A549 (cell line): Measurements from ENCODE around the gene PIGZ. TPM values are rescaled to one million over a fixed set of nuclear protein-coding genes. Genes with fewer than 3 reads are reported as not detected.

ENCODE experiments used
- ATAC-seq, 2 experiments: fragments of 200-7000 bp in 1 of 2; fragments of >200 bp in 1 of 2; cut with Nextera tagmentation in 1 of 2; cut with Tn5 transposase in 1 of 2; 3 replicates each; pipeline versions ENCODE4 v1.8.0 to v1.9.1; 2018 to 2020; ENCODE audit warnings: mild to moderate bottlenecking in 1 of 2, moderate library complexity in 1 of 2
- CTCF ChIA-PET: fragments of 300-600 bp; sonication (Branson Sonifier 250); formaldehyde crosslinking; extraction: SDS; loops from one replicate; lab custom pipeline; 2021; ENCODE audit warnings: antibody characterized with exemption, inconsistent platforms; lab: Yijun Ruan, JAX
- POLR2A ChIA-PET: fragments of 350-600 bp; formaldehyde crosslinking; extraction: SDS; loops from one replicate; lab custom pipeline; 2021; ENCODE audit warnings: antibody characterized with exemption, inconsistent platforms; lab: Yijun Ruan, JAX
- DNase-seq, 2 experiments: peaks; one replicate each; pipeline versions ENCODE4 v3.0.0 to v3.0.0-alpha.2; 2011 to 2016; ENCODE audit warnings: low read depth in 1 of 2, low spot score in 1 of 2
- FAIRE-seq: peaks from 2 replicates; lab custom pipeline; 2011; peaks lifted over from hg19 to GRCh38; lab: Jason Lieb, UNC
- H3K27ac ChIP-seq, 2 experiments: fragments of >200 bp; sonication (Bioruptor Twin); formaldehyde crosslinking; 3 replicates each; pipeline ENCODE4 v1.5.1; 2016 to 2017
- H3K4me1 ChIP-seq: fragments of >200 bp; sonication (Bioruptor Twin); formaldehyde crosslinking; 3 replicates; pipeline ENCODE4 v1.6.1; 2016
- H3K4me2 ChIP-seq: fragments of >200 bp; sonication (Bioruptor Twin); formaldehyde crosslinking; 3 replicates; pipeline ENCODE4 v1.6.1; 2016
- H3K4me3 ChIP-seq: fragments of >200 bp; sonication (Bioruptor Twin); formaldehyde crosslinking; 3 replicates; pipeline ENCODE4 v1.5.1; 2016
- H3K9me3 ChIP-seq: fragments of >200 bp; sonication (Bioruptor Twin); formaldehyde crosslinking; 3 replicates; pipeline ENCODE4 v1.6.1; 2016
- BHLHE40 ChIP-seq: IDR thresholded peaks from 2 replicates; pipeline ENCODE4 v1.6.1; 2012; ENCODE audit warnings: low read depth, low read length, inconsistent platforms
- CBX2 ChIP-seq: fragments of 200-600 bp; sonication (generic); IDR thresholded peaks from 2 replicates; pipeline ENCODE4 v1.6.1; 2016; ENCODE audit warnings: low read depth, mild to moderate bottlenecking, borderline replicate concordance
- CHD2 ChIP-seq: fragments of 150-350 bp; IDR thresholded peaks from 2 replicates; pipeline ENCODE4 v1.6.1; 2014; ENCODE audit warnings: low read length; ENCODE audit not compliant: partially characterized antibody
- EHMT2 ChIP-seq: fragments of 200-600 bp; sonication (generic); IDR thresholded peaks from 2 replicates; pipeline ENCODE4 v1.6.1; 2016; ENCODE audit warnings: antibody characterized with exemption, low read depth, mild to moderate bottlenecking, moderate library complexity
- EP300 ChIP-seq, 2 experiments: fragments of >200 bp; sonication (Bioruptor Twin); formaldehyde crosslinking; IDR thresholded peaks; 2 replicates in 1 of 2; 3 replicates in 1 of 2; pipeline ENCODE4 v1.6.1; 2016 to 2017
- ESRRA ChIP-seq: fragments of 150-350 bp; IDR thresholded peaks from 2 replicates; pipeline ENCODE4 v1.6.1; 2014; ENCODE audit warnings: mild to moderate bottlenecking, low read length, borderline replicate concordance
- FOSB ChIP-seq: fragments of 250-450 bp; sonication (Bioruptor Pico); IDR thresholded peaks from 2 replicates; pipeline ENCODE4 v1.5.0; 2020; ENCODE audit warnings: mild to moderate bottlenecking, moderate library complexity
- FOSL2 ChIP-seq, 2 experiments: fragments of 450-650 bp in 1 of 2; fragments of >200 bp in 1 of 2; sonication (Bioruptor Twin) in 1 of 2; formaldehyde crosslinking; IDR thresholded peaks; 2 replicates each; pipeline versions ENCODE4 v1.5.0 to v1.6.1; 2016 to 2020; ENCODE audit warnings: mild to moderate bottlenecking in 1 of 2, moderate library complexity in 1 of 2
- FOXS1 ChIP-seq: fragments of 250-450 bp; sonication (Bioruptor Pico); IDR thresholded peaks from 2 replicates; pipeline ENCODE4 v1.5.0; 2020; ENCODE audit warnings: mild to moderate bottlenecking, moderate library complexity
- HDAC2 ChIP-seq: fragments of 200-600 bp; sonication (generic); IDR thresholded peaks from 2 replicates; pipeline ENCODE4 v1.6.1; 2016
- HES2 ChIP-seq: fragments of >200 bp; sonication (Bioruptor Twin); formaldehyde crosslinking; IDR thresholded peaks from 2 replicates; pipeline ENCODE4 v1.6.1; 2016
- HMGXB4 ChIP-seq: fragments of 250-450 bp; sonication (Bioruptor Pico); IDR thresholded peaks from 2 replicates; pipeline ENCODE4 v1.5.0; 2021; ENCODE audit warnings: mild to moderate bottlenecking, moderate library complexity, borderline replicate concordance
- HOXB13 ChIP-seq: fragments of 250-450 bp; sonication (Bioruptor Pico); IDR thresholded peaks from 2 replicates; pipeline ENCODE4 v1.5.0; 2020; ENCODE audit warnings: low read depth, mild to moderate bottlenecking, moderate library complexity
- HOXB5 ChIP-seq: fragments of 250-450 bp; sonication (Bioruptor Pico); IDR thresholded peaks from 2 replicates; pipeline ENCODE4 v1.5.0; 2020; ENCODE audit warnings: mild to moderate bottlenecking, moderate library complexity
- JUN ChIP-seq, 2 experiments: fragments of >200 bp; sonication (Bioruptor Twin); formaldehyde crosslinking; IDR thresholded peaks; 2 replicates in 1 of 2; 3 replicates in 1 of 2; pipeline ENCODE4 v1.6.1; 2016 to 2017
- KDM1A ChIP-seq: fragments of 200-600 bp; sonication (generic); IDR thresholded peaks from 2 replicates; pipeline ENCODE4 v1.6.1; 2016; ENCODE audit warnings: low read depth, mild to moderate bottlenecking
- KDM5A ChIP-seq: fragments of 200-600 bp; sonication (generic); IDR thresholded peaks from 2 replicates; pipeline ENCODE4 v1.6.1; 2016; ENCODE audit warnings: antibody characterized with exemption, mild to moderate bottlenecking
- MAFK ChIP-seq: fragments of 450-650 bp; IDR thresholded peaks from 2 replicates; pipeline ENCODE4 v1.6.1; 2014; ENCODE audit not compliant: partially characterized antibody
- MAX ChIP-seq: IDR thresholded peaks from 2 replicates; pipeline ENCODE4 v1.6.1; 2012
- MAZ ChIP-seq: fragments of 150-350 bp; IDR thresholded peaks from 2 replicates; pipeline ENCODE4 v1.6.1; 2014; ENCODE audit warnings: antibody characterized with exemption, low read depth, low read length, borderline replicate concordance
- NFE2L2 ChIP-seq: fragments of 150-350 bp; conservative IDR thresholded peaks from 2 replicates; pipeline ENCODE4 v1.6.1; 2014; ENCODE audit warnings: low read length
- NPAS2 ChIP-seq: fragments of 250-450 bp; sonication (Bioruptor Pico); IDR thresholded peaks from 2 replicates; pipeline ENCODE4 v1.8.0; 2022; ENCODE audit warnings: mild to moderate bottlenecking, moderate library complexity, borderline replicate concordance
- PBX3 ChIP-seq: IDR thresholded peaks from 2 replicates; pipeline ENCODE4 v1.6.1; 2012
- POLR2AphosphoS2 ChIP-seq: conservative IDR thresholded peaks from 2 replicates; pipeline ENCODE4 v1.6.1; 2012; ENCODE audit warnings: low read length, improper control_type of control experiment, inconsistent platforms
- SMC3 ChIP-seq: fragments of >200 bp; sonication (Bioruptor Twin); formaldehyde crosslinking; IDR thresholded peaks from 3 replicates; pipeline ENCODE4 v1.6.1; 2018; ENCODE audit warnings: inconsistent platforms
- TFCP2L1 ChIP-seq: fragments of 250-450 bp; sonication (Bioruptor Pico); IDR thresholded peaks from 2 replicates; pipeline ENCODE4 v1.5.0; 2021; ENCODE audit warnings: mild to moderate bottlenecking
- TP53 ChIP-seq: fragments of 250-450 bp; sonication (Bioruptor Pico); IDR thresholded peaks from 2 replicates; pipeline ENCODE4 v1.5.0; 2021; ENCODE audit warnings: mild to moderate bottlenecking, moderate library complexity
- USF2 ChIP-seq: fragments of 450-650 bp; IDR thresholded peaks from 2 replicates; pipeline ENCODE4 v1.6.1; 2014; ENCODE audit warnings: antibody characterized with exemption
- ZC3H11A ChIP-seq: fragments of 450-650 bp; IDR thresholded peaks from 2 replicates; pipeline ENCODE4 v1.6.1; 2014; ENCODE audit warnings: antibody characterized with exemption, mild to moderate bottlenecking
- WGBS: methylation state at CpG from one replicate; pipeline ENCODE4 v1.1.6; 2017; ENCODE audit errors: missing lambda C conversion rate; 5-methylcytosine and 5-hydroxymethylcytosine counted together
- polyA plus RNA-seq, 4 experiments: library from polyadenylated mRNA; depleted of rRNA in 3 of 4; stranded (reverse); fragments of >200 nt; fragmentation: RNase III in 1 of 4; extraction: RNeasy Plus Mini Kit Qiagen cat#74134 plus additional on column Dnase treatment in 1 of 4; gene quantifications; 2 replicates in 3 of 4; 3 replicates in 1 of 4; pipeline ENCODE4 v1.2.3, GENCODE V29; 2011 to 2017

Gene PIGZ
- polyA plus RNA-seq, 2 of the 4 experiments (the other 2 are of a cell fraction): 1.4 to 1.8 TPM

- ChIA-PET POLR2A (no interaction called here), CTCF (no interaction called here)
- ATAC-seq (no peak), FAIRE-seq (no peak), DNase-seq (no peak)
- Histone ChIP-seq H3K4me1 (no peaks in the 10 kb centered on the region), H3K27ac (no peak overlapping the region), H3K4me2 (no peak overlapping the region), H3K4me3 (no peak overlapping the region), H3K9me3 (no peaks in the 10 kb centered on the region)
- no peak for TF ChIP-seq KDM1A
- TF ChIP-seq HOXB5: no peak
- no peak for TF ChIP-seq POLR2AphosphoS2
- TF ChIP-seq NFE2L2: no peak
- TF ChIP-seq MAZ: no peak
- no peak for TF ChIP-seq JUN (IDR thresholded peaks at IDR 0.05)
- TF ChIP-seq PBX3: no peak
- TF ChIP-seq CHD2: no peak
- no peak for TF ChIP-seq TP53 (CRISPR knock-in tag)
- TF ChIP-seq KDM5A: no peak
- TF ChIP-seq HOXB13 (CRISPR knock-in tag): no peak
- no peak for TF ChIP-seq ZC3H11A
- TF ChIP-seq HDAC2: no peak
- no peak for TF ChIP-seq MAX
- no peak for TF ChIP-seq EHMT2
- TF ChIP-seq FOSL2 (IDR thresholded peaks at IDR 0.05): no peak
- no peak for TF ChIP-seq FOSL2 (CRISPR knock-in tag; IDR thresholded peaks at IDR 0.05)
- no peak for TF ChIP-seq NPAS2 (CRISPR knock-in tag)
- WGBS: 62% methylated on average over 8 of the region's 9 CpGs
These were observed 6.3 kb downstream of the PIGZ start for GRCh38 chr3:196962108-196962929.

- no peak overlapping the region for H3K4me3 ChIP-seq
- H3K27ac ChIP-seq: no peak overlapping the region
- no peak for DNase-seq
- FAIRE-seq: no peak
- ChIA-PET POLR2A (no interaction called here), CTCF (interaction anchor here (1.1 kb wide), 1 partner anchor 15 kb away, joined by 4 read pairs; no protein-coding TSS in a partner anchor)
- no peak overlapping the region for H3K4me2 ChIP-seq
- TF ChIP-seq PBX3: no peak
- TF ChIP-seq NFE2L2: no peak
- TF ChIP-seq SMC3: no peak
- no peak for TF ChIP-seq HES2
- TF ChIP-seq ZC3H11A: no peak
- TF ChIP-seq EP300 (IDR thresholded peaks at IDR 0.05): no peak
- no peak for TF ChIP-seq KDM5A
- no peak for TF ChIP-seq CHD2
- no peak for TF ChIP-seq USF2
- TF ChIP-seq TFCP2L1: no peak
- no peak for TF ChIP-seq HMGXB4
- no peak for TF ChIP-seq ESRRA
- no peak for TF ChIP-seq FOSB (CRISPR knock-in tag)
- no peak for TF ChIP-seq FOXS1 (CRISPR knock-in tag)
- no peak for TF ChIP-seq BHLHE40
- TF ChIP-seq CBX2: no peak
- TF ChIP-seq MAFK: no peak
- no peaks in the 10 kb centered on the region for H3K9me3 ChIP-seq
- no peak for ATAC-seq
- WGBS: 72% methylated on average over 7 of the region's 7 CpGs
- no peaks in the 10 kb centered on the region for H3K4me1 ChIP-seq
These were observed 13.8 kb downstream of the PIGZ start for GRCh38 chr3:196954832-196955231.
